Loucy (cell line): ENCODE measurements around the gene C2CD4D.

Experiments
- H2AFZ ChIP-seq: fragments of 200-600 bp; sonication (generic); 2 replicates; pipeline ENCODE4 v1.6.0; 2016; ENCODE audit warnings: antibody characterized with exemption, mild to moderate bottlenecking, low read length, moderate library complexity
- H3F3A ChIP-seq: fragments of 200-600 bp; 2 replicates; pipeline ENCODE4 v1.6.0; 2016; ENCODE audit warnings: antibody characterized with exemption, low read depth, mild to moderate bottlenecking
- H3K27me3 ChIP-seq: fragments of 200-600 bp; sonication (generic); 2 replicates; pipeline ENCODE4 v1.6.1; 2014; ENCODE audit warnings: low read length, mild to moderate bottlenecking; ENCODE audit not compliant: insufficient read depth, poor library complexity, severe bottlenecking
- H3K36me3 ChIP-seq: fragments of 200-600 bp; sonication (generic); 2 replicates; pipeline ENCODE4 v1.6.1; 2016; ENCODE audit warnings: low read length; ENCODE audit not compliant: insufficient read depth
- H3K4me1 ChIP-seq: fragments of 200-600 bp; sonication (generic); 2 replicates; pipeline ENCODE4 v1.5.1; 2014; ENCODE audit warnings: low read length, mild to moderate bottlenecking; ENCODE audit not compliant: insufficient read depth, poor library complexity, severe bottlenecking
- H3K4me2 ChIP-seq: fragments of 200-600 bp; sonication (generic); 2 replicates; pipeline ENCODE4 v1.6.0; 2014; ENCODE audit warnings: antibody characterized with exemption, low read length, low read depth, mild to moderate bottlenecking; ENCODE audit not compliant: poor library complexity, severe bottlenecking
- H3K4me3 ChIP-seq: fragments of 200-600 bp; sonication (generic); 2 replicates; pipeline ENCODE4 v1.5.1; 2014; ENCODE audit warnings: low read length, mild to moderate bottlenecking, mixed read lengths; ENCODE audit not compliant: poor library complexity, severe bottlenecking
- H3K79me2 ChIP-seq: fragments of 200-600 bp; sonication (generic); 2 replicates; pipeline ENCODE4 v1.6.1; 2014; ENCODE audit warnings: low read length; ENCODE audit not compliant: insufficient read depth
- H3K9ac ChIP-seq: fragments of 200-600 bp; sonication (generic); 2 replicates; pipeline ENCODE4 v1.6.0; 2014; ENCODE audit warnings: mild to moderate bottlenecking, low read depth, low read length, moderate library complexity; ENCODE audit not compliant: poor library complexity, severe bottlenecking
- H3K9me2 ChIP-seq: fragments of 200-600 bp; sonication (generic); replicated peaks from 2 replicates; pipeline ENCODE4 v1.6.1; 2016; ENCODE audit warnings: low read depth, low read length, mixed read lengths
- H3K9me3 ChIP-seq: fragments of 200-600 bp; sonication (generic); 2 replicates; pipeline ENCODE4 v1.6.1; 2014; ENCODE audit warnings: mild to moderate bottlenecking, antibody characterized with exemption, low read length, low read depth; ENCODE audit not compliant: insufficient read depth
- H4K20me1 ChIP-seq: fragments of 200-600 bp; sonication (generic); 2 replicates; pipeline ENCODE4 v1.6.0; 2014; ENCODE audit warnings: antibody characterized with exemption, low read length, mild to moderate bottlenecking; ENCODE audit not compliant: insufficient read depth, poor library complexity, severe bottlenecking
- CTCF ChIP-seq: fragments of 200-600 bp; sonication (generic); conservative IDR thresholded peaks from 2 replicates; pipeline ENCODE4 v1.5.1; 2014; ENCODE audit warnings: mild to moderate bottlenecking, antibody characterized with exemption, low read length
- EZH2phosphoT487 ChIP-seq: fragments of 200-600 bp; IDR thresholded peaks from 2 replicates; pipeline ENCODE4 v1.6.1; 2018; ENCODE audit warnings: antibody characterized with exemption, mild to moderate bottlenecking, moderate library complexity, borderline replicate concordance

Gene C2CD4D

DNA sequence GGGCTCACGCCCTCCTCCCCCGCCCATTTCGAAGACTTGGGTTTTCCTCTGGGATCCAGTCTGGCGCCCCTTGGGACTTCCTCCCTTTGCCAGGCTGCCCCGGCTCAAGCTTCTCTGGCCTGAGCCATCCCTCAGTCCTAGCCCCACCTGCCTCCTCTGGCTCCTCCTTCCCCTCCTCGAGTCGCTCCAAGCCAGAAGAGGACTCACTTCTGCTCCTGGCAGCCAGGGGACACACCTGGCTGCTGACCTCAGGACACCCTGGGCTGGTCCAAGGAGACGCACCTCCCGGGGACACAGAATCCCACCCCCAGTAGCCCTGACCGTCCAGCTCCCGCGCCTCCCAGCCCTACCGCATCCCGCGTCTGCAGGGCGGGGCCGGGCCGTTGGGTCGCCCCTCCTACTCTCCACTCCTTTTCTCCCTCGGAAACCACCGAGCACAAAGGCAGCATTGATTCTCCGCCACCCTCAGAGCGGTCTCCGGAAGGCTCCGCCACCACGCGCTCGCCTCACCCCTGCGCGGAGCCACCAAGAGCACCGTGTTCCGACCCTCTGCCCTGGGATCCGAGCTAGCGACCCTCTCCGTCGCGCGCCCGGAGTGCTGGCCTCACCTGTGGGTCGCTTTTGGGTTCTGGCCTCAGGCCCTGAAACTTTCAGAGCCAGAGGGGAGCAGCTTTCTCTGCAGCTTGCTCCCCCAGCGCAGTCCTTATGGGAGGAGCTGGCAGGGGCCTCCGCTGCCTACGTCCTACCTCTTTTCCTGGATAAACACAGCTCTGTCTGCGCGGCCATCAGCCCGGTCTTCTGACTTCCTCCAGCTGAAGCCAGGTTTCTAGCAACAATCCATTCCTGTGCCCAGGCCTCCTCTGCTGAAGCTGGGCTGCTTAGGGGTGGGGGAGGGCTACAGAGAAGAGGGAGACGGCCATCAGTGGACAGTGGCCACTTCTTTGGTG is at the start of gene C2CD4D:
Gene C2CD4D, minus strand, starts transcription at position 364 of the 947 bp plus-strand sequence. CDS start 831 bp downstream, outside the sequence.
- H3K4me3 ChIP-seq: no peak within 1 kb of the TSS

DNA sequence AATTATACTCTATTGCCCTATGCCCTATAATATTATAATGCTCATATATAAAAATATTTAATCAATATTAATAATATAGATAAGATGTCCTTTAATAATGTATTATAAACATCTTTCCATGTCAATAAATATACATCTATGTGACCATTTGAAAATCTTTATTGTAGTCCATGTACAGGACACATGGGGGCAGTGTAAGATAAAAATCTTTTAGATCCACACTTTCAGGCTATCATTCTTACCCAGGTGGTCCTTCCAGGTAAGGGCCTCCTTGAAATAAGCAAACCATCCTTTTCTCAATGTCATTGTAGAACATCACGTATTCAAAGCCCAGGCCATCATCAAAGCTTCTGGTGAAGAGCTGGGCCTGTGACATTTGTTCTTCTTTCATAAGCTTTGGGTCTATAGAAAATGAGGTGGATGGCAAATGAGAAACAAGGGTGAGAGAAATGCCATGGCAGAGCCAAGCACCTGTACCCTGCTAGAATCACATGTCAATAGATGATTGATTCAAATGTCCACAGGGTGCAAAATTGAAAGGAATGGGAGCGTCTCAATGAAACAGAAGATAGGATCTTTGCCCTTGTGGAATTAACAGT is 49.5 kb upstream of the C2CD4D start:
- Histone ChIP-seq H3K4me2 (no peak overlapping the region), H3K4me3 (no peak overlapping the region), H3K36me3 (no peaks in the 10 kb centered on the region), H3K9ac (no peak overlapping the region), H3K9me3 (no peaks in the 10 kb centered on the region), H3K9me2 (no peaks in the 10 kb centered on the region), H2AFZ (no peak overlapping the region), H3F3A (no peaks in the 10 kb centered on the region), H4K20me1 (no peaks in the 10 kb centered on the region), H3K27me3 (no peaks in the 10 kb centered on the region), H3K79me2 (no peaks in the 10 kb centered on the region), H3K4me1 (no peaks in the 10 kb centered on the region)
- peak; percentile 60 for TF ChIP-seq CTCF
- TF ChIP-seq EZH2phosphoT487: no peak

More for the DNA sequence above, at the start of gene C2CD4D:
- H3K9me3 ChIP-seq: no peaks in the 10 kb centered on the region
- H3K4me1 ChIP-seq: peaks cover 14% of the 10 kb centered on the region
- H3K79me2 ChIP-seq: no peaks in the 10 kb centered on the region
- no peaks in the 10 kb centered on the region for H3K9me2 ChIP-seq
- H3K9ac ChIP-seq: no peak within 1 kb of the TSS
- no peaks in the 10 kb centered on the region for H3F3A ChIP-seq
- no peak for TF ChIP-seq CTCF
- H4K20me1 ChIP-seq: no peaks in the 10 kb centered on the region
- no peaks in the 10 kb centered on the region for H3K36me3 ChIP-seq
- no peak within 1 kb of the TSS for H3K4me2 ChIP-seq
- H3K27me3 ChIP-seq: no peaks in the 10 kb centered on the region
- no peak within 1 kb of the TSS for H2AFZ ChIP-seq

- no peaks in the 10 kb centered on the region for H4K20me1 ChIP-seq
- H3K4me1 ChIP-seq: no peaks in the 10 kb centered on the region
- no peaks in the 10 kb centered on the region for H3K9me2 ChIP-seq
- no peak overlapping the region for H3K4me2 ChIP-seq
- H3F3A ChIP-seq: no peaks in the 10 kb centered on the region
- H3K36me3 ChIP-seq: no peaks in the 10 kb centered on the region
- no peaks in the 10 kb centered on the region for H3K9me3 ChIP-seq
- no peak overlapping the region for H3K4me3 ChIP-seq
- no peak overlapping the region for H2AFZ ChIP-seq
- H3K27me3 ChIP-seq: no peaks in the 10 kb centered on the region
- no peak overlapping the region for H3K9ac ChIP-seq
- H3K79me2 ChIP-seq: no peaks in the 10 kb centered on the region
- TF ChIP-seq CTCF (no peak), EZH2phosphoT487 (no peak)
Observed at GRCh38 chr1:151887028-151887427, 47.4 kb upstream of the C2CD4D start.
